T-helper 22 cell (primary cell): Measurements from ENCODE around the gene CYTL1.
"Not testable (repeated sequence)": the region's sequence is repeated elsewhere in the genome, so short reads cannot be mapped to it uniquely, and the experiment has no call there.

ENCODE experiments used
- DNase-seq: peaks from one replicate; pipeline ENCODE4 v3.0.0-alpha.2; 2020; ENCODE audit warnings: low read depth

Gene CYTL1

DNA sequence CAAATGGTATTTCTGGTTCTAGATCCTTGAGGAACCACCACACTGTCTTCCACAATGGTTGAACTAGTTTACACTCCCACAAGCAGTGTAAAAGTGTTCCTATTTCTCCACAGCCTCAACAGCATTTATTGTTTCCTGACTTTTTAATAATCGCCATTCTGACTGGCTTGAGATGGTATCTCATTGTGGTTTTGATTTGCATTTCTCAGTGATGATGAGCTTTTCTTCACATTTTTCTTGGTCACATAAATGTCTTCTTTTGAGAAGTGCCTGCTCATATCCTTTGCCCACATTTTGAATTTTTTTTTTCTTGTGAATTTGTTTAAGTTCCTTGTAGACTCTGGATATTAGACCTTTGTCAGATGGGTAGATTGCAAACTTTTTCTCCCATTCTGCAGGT is 22.3 kb downstream of the CYTL1 start:
- DNase-seq: not testable (repeated sequence)

DNA sequence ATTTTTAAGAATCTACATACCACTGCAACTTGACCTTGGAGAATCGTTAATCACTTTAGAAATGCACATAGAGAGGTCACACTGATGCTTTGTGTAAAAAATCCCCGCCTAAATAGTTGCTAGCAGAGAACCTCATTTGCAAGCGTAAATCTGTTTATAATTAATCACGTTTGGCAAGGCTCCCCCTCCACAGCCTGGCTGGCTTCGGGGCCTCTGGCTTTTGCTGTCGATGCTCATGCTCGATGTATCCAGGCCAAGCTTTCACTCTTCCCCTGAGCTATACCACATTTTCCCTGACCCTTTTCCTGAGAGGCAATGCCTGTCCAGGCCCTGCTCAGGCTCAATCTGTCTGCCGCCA is 23.4 kb downstream of the CYTL1 start:
- DNase-seq: no peak

GRCh38 chr4:4995103-4995907 is 24.0 kb downstream of the CYTL1 start:
- no peak for DNase-seq

GRCh38 chr4:4994312-4995097 is 24.8 kb downstream of the CYTL1 start:
- no peak for DNase-seq

GRCh38 chr4:4992833-4993232 is 26.4 kb downstream of the CYTL1 start:
- DNase-seq: no peak

DNA sequence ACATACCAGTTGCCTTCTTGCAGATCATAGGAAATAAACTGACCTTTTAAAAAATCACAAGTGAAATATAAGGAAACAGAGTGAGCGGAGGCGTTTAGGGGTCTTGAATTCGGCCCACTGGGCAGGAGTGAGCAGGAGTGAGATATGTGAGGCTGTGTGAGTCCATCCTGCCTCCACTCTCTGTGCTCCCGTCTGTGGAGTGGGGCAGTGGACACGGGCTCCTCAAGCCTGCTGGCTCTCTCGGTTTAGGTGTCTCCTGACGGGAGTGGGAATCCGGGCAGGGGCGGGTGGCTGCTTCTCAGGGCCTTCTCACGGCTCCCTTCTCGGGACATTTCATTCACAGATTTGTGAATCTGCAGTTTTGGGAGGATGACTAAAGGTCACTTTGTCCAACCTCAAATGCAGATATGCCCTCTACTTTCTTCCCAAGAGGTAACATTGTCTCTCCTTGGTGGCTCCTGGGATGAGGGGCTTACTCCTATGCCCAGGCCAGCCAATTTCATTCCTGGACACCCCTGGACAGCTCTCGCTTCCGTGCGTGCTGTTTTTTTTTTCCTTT is 27.6 kb downstream of the CYTL1 start:
- DNase-seq: no peak

DNA sequence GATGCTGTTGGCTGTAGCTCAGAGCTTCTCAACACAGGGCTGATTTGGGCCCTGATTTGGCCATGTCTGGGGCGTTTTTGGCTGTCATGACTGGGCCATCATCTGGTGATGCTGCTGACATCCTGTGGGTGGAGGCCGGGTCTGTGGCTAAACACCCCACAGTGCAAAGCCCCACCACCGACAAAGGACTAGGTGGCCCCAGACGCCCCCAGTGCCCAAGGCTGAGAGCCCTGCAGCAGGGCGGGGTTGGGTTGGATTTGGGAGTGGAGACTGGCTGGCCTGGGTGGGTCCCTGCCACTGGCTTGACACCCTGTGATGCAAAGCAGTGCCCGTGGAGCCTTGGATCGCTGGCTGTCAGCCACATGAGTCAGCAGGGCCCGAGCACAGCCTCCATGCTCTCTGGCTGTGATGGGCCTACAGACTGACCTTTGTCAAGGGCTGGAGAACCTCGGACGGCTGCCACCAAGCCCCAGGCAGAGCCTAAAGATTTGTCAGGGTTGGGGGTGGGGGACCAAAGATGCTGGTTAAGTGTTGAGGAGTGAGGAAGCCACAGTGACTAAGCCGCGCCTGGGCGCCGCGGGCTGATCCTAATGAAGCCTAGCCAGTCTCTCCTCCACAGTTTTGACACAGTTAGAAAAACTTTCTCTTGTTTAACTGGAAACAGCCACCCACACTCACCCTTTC is 28.3 kb downstream of the CYTL1 start:
- DNase-seq: no peak

GRCh38 chr4:4990329-4990728 is 28.9 kb downstream of the CYTL1 start:
- DNase-seq: no peak

GRCh38 chr4:4989083-4989622 is 30.1 kb downstream of the CYTL1 start:
- DNase-seq: no peak

GRCh38 chr4:4987656-4988055 is 31.6 kb downstream of the CYTL1 start:
- no peak for DNase-seq

- no peak for DNase-seq
Measured at GRCh38 chr4:4986841-4987240, 32.4 kb downstream of the CYTL1 start.

GRCh38 chr4:4985844-4986243 is 33.4 kb downstream of the CYTL1 start:
- no peak for DNase-seq

DNA sequence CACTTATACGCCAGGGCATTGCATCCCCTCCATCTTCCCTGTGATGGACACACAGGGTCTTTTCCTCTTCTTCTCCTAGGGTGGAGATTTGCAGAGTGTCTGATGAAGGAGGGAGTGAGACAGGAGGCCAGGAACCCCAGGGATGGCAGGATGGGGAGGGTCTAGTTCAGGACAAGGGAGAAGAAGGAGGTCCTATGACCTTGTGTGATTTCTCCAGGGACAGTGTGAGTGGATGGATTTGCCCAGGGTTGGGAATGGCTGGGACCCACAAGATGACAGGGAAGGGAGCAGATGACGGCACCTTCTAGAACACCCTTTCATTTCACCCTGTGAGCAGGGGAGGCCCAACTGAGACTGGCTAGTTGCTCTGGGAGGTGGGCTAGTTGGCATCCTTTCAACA is 34.2 kb downstream of the CYTL1 start:
- DNase-seq: no peak

GRCh38 chr4:4984186-4984585 is 35.1 kb downstream of the CYTL1 start:
- no peak for DNase-seq

DNA sequence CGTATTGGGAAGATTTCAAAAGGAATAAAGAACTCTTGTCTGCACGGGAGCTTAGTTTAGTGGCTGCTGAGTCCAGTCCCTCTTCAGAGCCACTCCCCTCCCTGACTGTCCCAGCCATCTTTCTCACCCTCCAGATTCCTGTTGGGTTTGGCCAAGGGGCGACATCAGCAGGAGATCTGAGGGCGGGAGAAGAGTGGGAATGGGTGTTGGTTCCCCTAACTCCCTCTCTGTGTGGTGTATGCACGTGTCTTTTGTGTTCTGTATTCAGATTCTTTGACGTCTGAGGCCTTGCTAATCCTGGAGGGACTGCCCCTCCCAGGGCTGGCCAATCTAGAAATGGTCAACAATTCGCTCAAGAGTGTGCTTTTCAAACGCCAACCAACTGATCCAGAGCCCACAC is 37.4 kb downstream of the CYTL1 start:
- no peak for DNase-seq

DNA sequence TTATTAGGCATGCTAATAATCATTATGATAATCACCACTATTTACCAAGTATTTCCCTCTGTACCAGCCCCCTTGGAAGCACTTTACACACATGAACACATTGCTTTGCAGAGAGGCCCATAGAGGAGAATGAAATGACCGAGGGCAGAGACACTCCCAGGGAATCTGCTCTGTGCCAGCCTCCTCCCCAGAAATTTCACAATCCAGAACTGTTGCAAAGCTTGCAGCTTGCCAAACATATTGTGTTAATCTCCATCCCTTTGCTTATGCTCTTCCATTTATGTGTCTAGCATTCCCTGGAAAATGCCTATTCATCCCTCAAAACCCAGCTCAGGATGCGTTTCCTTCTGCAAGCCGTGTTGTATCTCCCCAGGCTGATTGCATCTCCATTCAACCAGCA is 37.8 kb downstream of the CYTL1 start:
- DNase-seq: no peak

- no peak for DNase-seq
Measured at GRCh38 chr4:4980621-4981230, 38.5 kb downstream of the CYTL1 start.

- no peak for DNase-seq
Measured at GRCh38 chr4:4979971-4980370, 39.3 kb downstream of the CYTL1 start.

DNA sequence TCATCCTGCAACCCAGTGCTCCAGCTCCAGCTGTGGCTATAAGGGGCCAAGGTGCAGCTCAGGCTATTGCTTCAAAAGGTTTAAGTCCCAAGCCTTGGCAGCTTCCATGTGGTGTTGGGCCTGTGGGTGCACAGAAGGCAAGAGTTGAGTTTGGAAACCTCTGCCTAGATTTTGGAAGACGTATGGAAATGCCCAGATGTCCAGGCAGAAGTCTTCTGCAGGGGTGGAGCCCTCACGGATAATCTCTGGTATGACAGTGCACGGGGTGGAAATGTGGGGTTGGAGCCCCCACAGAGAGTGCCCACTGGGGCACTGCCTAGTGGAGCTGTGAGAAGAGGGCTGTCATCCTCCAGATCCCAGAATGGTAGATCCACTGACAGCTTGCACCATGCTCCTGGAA is 44.5 kb downstream of the CYTL1 start:
- no peak for DNase-seq

DNA sequence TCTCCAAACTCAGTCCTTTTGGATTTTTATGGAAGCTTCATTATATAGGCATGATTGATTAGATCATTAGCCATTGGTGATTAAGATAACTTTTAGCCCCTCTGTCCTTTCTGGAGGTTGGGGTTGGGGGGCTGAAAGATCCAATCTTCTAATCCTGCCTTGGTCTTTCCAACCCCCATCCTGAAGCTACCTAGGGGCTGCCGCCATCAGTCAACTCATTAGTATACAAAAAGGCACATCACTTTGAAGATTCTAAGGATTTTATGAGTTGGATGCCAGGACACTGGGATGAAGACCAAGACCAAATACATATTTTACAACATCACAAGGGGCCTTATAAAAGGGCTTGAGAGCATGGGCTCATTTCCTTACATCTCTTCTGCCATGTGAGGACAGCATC is 47.5 kb downstream of the CYTL1 start:
- DNase-seq: no peak

- DNase-seq: no peak
Measured at GRCh38 chr4:4969298-4969697, 50.0 kb downstream of the CYTL1 start.

DNA sequence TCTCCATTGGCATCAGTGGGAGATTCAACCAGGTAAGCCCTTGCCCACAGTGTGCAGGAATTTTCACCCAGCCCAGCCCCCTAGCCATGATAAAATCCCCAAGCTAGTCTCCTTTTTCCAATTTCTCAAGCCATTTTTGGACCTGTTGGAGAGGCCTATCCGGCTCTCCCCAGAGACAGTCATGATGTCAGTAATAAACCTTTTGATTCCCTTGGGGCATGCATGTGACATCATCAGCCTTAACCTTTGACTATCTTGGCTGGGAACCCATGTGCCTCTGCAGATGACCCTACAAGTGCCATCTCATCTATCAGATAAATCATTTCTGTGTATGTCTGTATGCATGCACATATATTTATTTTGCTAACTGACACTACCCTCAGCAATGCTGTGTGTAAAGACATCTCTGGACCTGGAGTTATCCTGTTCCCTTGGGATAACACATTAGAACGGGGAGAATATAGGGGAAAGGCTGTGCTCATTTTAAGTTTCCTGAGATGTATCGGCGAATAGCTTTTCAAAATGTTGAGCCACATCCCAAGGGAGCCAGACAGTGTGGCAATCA is 51.0 kb downstream of the CYTL1 start:
- DNase-seq: no peak
